SK-N-SH (cell line): ENCODE data around the gene PTPRS. TPM values are rescaled to one million over a fixed set of nuclear protein-coding genes. Genes with fewer than 3 reads are reported as not detected.

ENCODE experiments used
- CTCF ChIA-PET: fragments of 300-600, 350-600 bp; formaldehyde crosslinking; extraction: SDS; loops from one replicate; lab custom pipeline; 2021; lab: Yijun Ruan, JAX
- POLR2A ChIA-PET: fragments of 350-600 bp; sonication (Branson Sonifier 250); formaldehyde crosslinking; extraction: SDS; loops from one replicate; lab custom pipeline; 2020; ENCODE audit warnings: antibody characterized with exemption, inconsistent platforms; lab: Yijun Ruan, JAX
- DNase-seq: peaks from one replicate; pipeline ENCODE4 v3.0.0; 2012
- H2AFZ ChIP-seq: fragments of 200-600 bp; sonication (generic); 2 replicates; pipeline ENCODE4 v1.8.1; 2016; ENCODE audit warnings: antibody characterized with exemption, mild to moderate bottlenecking, low read depth
- H3F3A ChIP-seq: fragments of 200-600 bp; sonication (generic); replicated peaks from 2 replicates; pipeline ENCODE3; 2016; ENCODE audit warnings: antibody characterized with exemption, mild to moderate bottlenecking; ENCODE audit not compliant: insufficient read depth
- H3K27ac ChIP-seq, 2 experiments: fragments of 200-500 bp in 1 of 2; fragments of 200-600 bp in 1 of 2; sonication (Bioruptor generic) in 1 of 2; sonication (generic), shearing (Covaris generic) in 1 of 2; 2 replicates each; pipeline versions ENCODE4 v1.5.1 to v1.6.1; 2014 to 2016; ENCODE audit warnings: low read depth in 2 of 2, inconsistent platforms in 1 of 2, low read length in 1 of 2, mild to moderate bottlenecking in 1 of 2, mixed read lengths in 1 of 2
- H3K27me3 ChIP-seq: fragments of 200-600 bp; sonication (generic), shearing (Covaris generic); 2 replicates; pipeline ENCODE4 v1.6.1; 2016; ENCODE audit warnings: mixed run types; ENCODE audit not compliant: insufficient read depth
- H3K36me3 ChIP-seq, 2 experiments: fragments of 200-500 bp in 1 of 2; fragments of 200-600 bp in 1 of 2; sonication (Bioruptor generic) in 1 of 2; sonication (generic) in 1 of 2; replicated peaks in 1 of 2; 2 replicates each; pipeline versions ENCODE3 to v1.5.1; 2014 to 2016; ENCODE audit warnings: low read length in 1 of 2, mild to moderate bottlenecking in 1 of 2; ENCODE audit not compliant: insufficient read depth in 2 of 2, control insufficient read depth in 1 of 2
- H3K4me1 ChIP-seq, 2 experiments: fragments of 200-500 bp in 1 of 2; fragments of 200-600 bp in 1 of 2; sonication (Bioruptor generic) in 1 of 2; sonication (generic), shearing (Covaris generic) in 1 of 2; 2 replicates each; pipeline versions ENCODE4 v1.5.1 to v1.6.1; 2014 to 2016; ENCODE audit warnings: low read depth in 1 of 2, low read length in 1 of 2, mixed run types in 1 of 2; ENCODE audit not compliant: insufficient read depth in 2 of 2, control insufficient read depth in 1 of 2
- H3K4me2 ChIP-seq: fragments of 200-600 bp; sonication (generic), shearing (Covaris generic); 2 replicates; pipeline ENCODE4 v1.6.1; 2017; ENCODE audit warnings: mixed run types
- H3K4me3 ChIP-seq, 2 experiments: fragments of 200-500 bp in 1 of 2; fragments of 200-600 bp in 1 of 2; sonication (Bioruptor generic) in 1 of 2; sonication (generic), shearing (Covaris generic) in 1 of 2; 2 replicates each; pipeline versions ENCODE4 v1.5.1 to v1.8.1; 2014 to 2016; ENCODE audit warnings: low read depth in 2 of 2, inconsistent platforms in 1 of 2, low read length in 1 of 2, mild to moderate bottlenecking in 1 of 2, mixed read lengths in 1 of 2, moderate library complexity in 1 of 2
- H3K79me2 ChIP-seq: fragments of 200-600 bp; sonication (generic); 2 replicates; pipeline ENCODE4 v1.8.1; 2017; ENCODE audit warnings: mild to moderate bottlenecking; ENCODE audit not compliant: insufficient read depth
- H3K9ac ChIP-seq: fragments of 200-600 bp; sonication (generic); 2 replicates; pipeline ENCODE4 v1.6.1; 2017; ENCODE audit warnings: mixed run types
- H3K9me2 ChIP-seq: fragments of 200-600 bp; sonication (generic); 2 replicates; pipeline ENCODE4 v1.6.1; 2017; ENCODE audit warnings: mixed run types
- H3K9me3 ChIP-seq: fragments of 200-600 bp; sonication (generic); 2 replicates; pipeline ENCODE4 v1.6.1; 2017; ENCODE audit warnings: mixed run types, mild to moderate bottlenecking, moderate library complexity
- H4K20me1 ChIP-seq: fragments of 200-600 bp; sonication (generic); 2 replicates; pipeline ENCODE4 v1.6.1; 2017; ENCODE audit warnings: mild to moderate bottlenecking, mixed run types; ENCODE audit not compliant: insufficient read depth
- ELF1 ChIP-seq: IDR thresholded peaks from 2 replicates; pipeline ENCODE4 v1.4.0; 2012
- EZH2phosphoT487 ChIP-seq: fragments of 200-600 bp; sonication (generic); IDR thresholded peaks from 2 replicates; pipeline ENCODE4 v1.6.1; 2017; ENCODE audit warnings: low read depth, mixed run types, mild to moderate bottlenecking, antibody characterized with exemption, moderate library complexity, borderline replicate concordance
- FOXJ3 ChIP-seq: sonication (generic); formaldehyde crosslinking; IDR thresholded peaks from 2 replicates; pipeline ENCODE4 v1.5.1; 2020; ENCODE audit warnings: mild to moderate bottlenecking, missing genetic modification reagents
- MXI1 ChIP-seq: IDR thresholded peaks from 2 replicates; pipeline ENCODE4 v1.6.1; 2012; ENCODE audit warnings: mild to moderate bottlenecking, low read depth, low read length, improper control_type of control experiment
- NFIC ChIP-seq: IDR thresholded peaks from 2 replicates; pipeline ENCODE4 v1.4.0; 2012; ENCODE audit warnings: borderline replicate concordance
- NRF1 ChIP-seq: IDR thresholded peaks from 2 replicates; pipeline ENCODE4 v1.6.1; 2012; ENCODE audit warnings: low read depth, mild to moderate bottlenecking, low read length
- RAD21 ChIP-seq: IDR thresholded peaks from 2 replicates; pipeline ENCODE4 v1.6.1; 2012; ENCODE audit warnings: mild to moderate bottlenecking, low read length
- REST ChIP-seq: IDR thresholded peaks from 2 replicates; pipeline ENCODE4 v1.6.1; 2012; ENCODE audit warnings: mild to moderate bottlenecking, low read depth, low read length, moderate library complexity
- RFX5 ChIP-seq: IDR thresholded peaks from 2 replicates; pipeline ENCODE4 v1.6.1; 2012; ENCODE audit warnings: mild to moderate bottlenecking, improper control_type of control experiment, low read length
- RXRA ChIP-seq: IDR thresholded peaks from 2 replicates; pipeline ENCODE4 v1.4.0; 2012; ENCODE audit warnings: low read depth, mild to moderate bottlenecking, borderline replicate concordance
- TCF12 ChIP-seq: IDR thresholded peaks from 2 replicates; pipeline ENCODE4 v1.4.0; 2012
- TEAD4 ChIP-seq: IDR thresholded peaks from 2 replicates; pipeline ENCODE4 v1.4.0; 2012; ENCODE audit warnings: mild to moderate bottlenecking, borderline replicate concordance; ENCODE audit not compliant: insufficient read depth
- USF1 ChIP-seq: IDR thresholded peaks from 2 replicates; pipeline ENCODE4 v1.4.0; 2012; ENCODE audit warnings: low read depth, borderline replicate concordance
- USF2 ChIP-seq: fragments of 150-350 bp; IDR thresholded peaks from 2 replicates; pipeline ENCODE4 v1.6.1; 2017; ENCODE audit warnings: antibody characterized with exemption, low read length, low read depth, borderline replicate concordance
- WGBS: methylation state at CpG from one replicate; pipeline ENCODE4 v1.1.6; 2017; ENCODE audit warnings: low lambda C conversion rate; 5-methylcytosine and 5-hydroxymethylcytosine counted together
- polyA plus RNA-seq, 3 experiments: library from polyadenylated mRNA; depleted of rRNA; stranded (reverse); fragments of >200 nt; gene quantifications; 2 replicates each; pipeline ENCODE4 v1.2.3, GENCODE V29; 2012

The PTPRS gene
- polyA plus RNA-seq, 1 of the 3 experiments (the other 2 are of a cell fraction), result 91.0 TPM

- peak overlapping the region; percentile 93 for H3K9ac ChIP-seq
- CTCF ChIA-PET, result interaction anchor here (0.8 kb wide), 1 partner anchor 10 kb away, joined by 3 read pairs; no protein-coding TSS in a partner anchor
- peaks cover 52% of the 10 kb centered on the region for H4K20me1 ChIP-seq
- H3K9me3 ChIP-seq, result no peaks in the 10 kb centered on the region
- H3K36me3 ChIP-seq, result no peaks in the 10 kb centered on the region
- H3K27ac ChIP-seq, result peak overlapping the region in 1 of 2 experiments; percentile 74; a peak in 1 of 4 replicates
- no peak overlapping the region for H2AFZ ChIP-seq
- no peaks in the 10 kb centered on the region for H3K9me2 ChIP-seq
- TF ChIP-seq RAD21, result no peak
- TF ChIP-seq RFX5, result no peak
- TF ChIP-seq RXRA, result no peak
- no peak for TF ChIP-seq ELF1
- TF ChIP-seq TEAD4, result no peak
- TF ChIP-seq TCF12, result no peak
- TF ChIP-seq NRF1, result no peak
- TF ChIP-seq EZH2phosphoT487, result no peak
- no peak for TF ChIP-seq NFIC
- TF ChIP-seq USF2, result no peak
- TF ChIP-seq FOXJ3 (CRISPR knock-in tag), result no peak
- TF ChIP-seq USF1, result no peak
- no peak for TF ChIP-seq REST
- TF ChIP-seq MXI1, result no peak
- 16% methylated on average over 16 of the region's 17 CpGs for WGBS
- peaks cover 3% of the 10 kb centered on the region for H3F3A ChIP-seq
- POLR2A ChIA-PET, result interaction anchor here (0.5 to 1.5 kb wide), 6 partner anchors 10 to 155 kb away, joined by 3 to 8 read pairs (median 4); no protein-coding TSS in a partner anchor
- H3K4me1 ChIP-seq, result peaks cover 4 to 39% of the 10 kb centered on the region in 2 experiments; a peak in 1 of 4 replicates
- peaks cover 51% of the 10 kb centered on the region for H3K79me2 ChIP-seq
- DNase-seq, result no peak
- peak overlapping the region; percentile 78 to 85 for H3K4me3 ChIP-seq
- no peaks in the 10 kb centered on the region for H3K27me3 ChIP-seq
- peak overlapping the region; percentile 85 for H3K4me2 ChIP-seq
Observed at GRCh38 chr19:5292453-5292821, 48.2 kb downstream of the PTPRS start.
